ENCODE data around the gene LRRK1.

DNA sequence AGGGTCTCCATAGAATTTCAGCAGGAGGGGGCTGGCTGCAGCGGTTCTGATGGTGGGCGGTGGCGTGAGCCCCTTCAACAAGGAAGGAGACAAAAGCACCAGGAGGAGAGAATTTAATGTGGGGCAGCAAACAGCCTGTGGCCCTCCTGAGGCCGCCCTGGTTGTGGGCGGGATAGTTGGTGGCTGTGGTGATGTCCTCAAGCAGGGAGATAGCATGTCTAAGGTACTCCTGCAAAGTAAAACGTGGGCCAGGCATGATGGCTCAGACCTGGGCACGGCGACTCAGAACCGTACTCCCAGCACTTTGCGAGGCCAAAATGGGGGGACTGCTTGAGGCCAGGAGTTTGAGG is 94.0 kb downstream of the LRRK1 start:
- TF ChIP-seq, protein P1, sequence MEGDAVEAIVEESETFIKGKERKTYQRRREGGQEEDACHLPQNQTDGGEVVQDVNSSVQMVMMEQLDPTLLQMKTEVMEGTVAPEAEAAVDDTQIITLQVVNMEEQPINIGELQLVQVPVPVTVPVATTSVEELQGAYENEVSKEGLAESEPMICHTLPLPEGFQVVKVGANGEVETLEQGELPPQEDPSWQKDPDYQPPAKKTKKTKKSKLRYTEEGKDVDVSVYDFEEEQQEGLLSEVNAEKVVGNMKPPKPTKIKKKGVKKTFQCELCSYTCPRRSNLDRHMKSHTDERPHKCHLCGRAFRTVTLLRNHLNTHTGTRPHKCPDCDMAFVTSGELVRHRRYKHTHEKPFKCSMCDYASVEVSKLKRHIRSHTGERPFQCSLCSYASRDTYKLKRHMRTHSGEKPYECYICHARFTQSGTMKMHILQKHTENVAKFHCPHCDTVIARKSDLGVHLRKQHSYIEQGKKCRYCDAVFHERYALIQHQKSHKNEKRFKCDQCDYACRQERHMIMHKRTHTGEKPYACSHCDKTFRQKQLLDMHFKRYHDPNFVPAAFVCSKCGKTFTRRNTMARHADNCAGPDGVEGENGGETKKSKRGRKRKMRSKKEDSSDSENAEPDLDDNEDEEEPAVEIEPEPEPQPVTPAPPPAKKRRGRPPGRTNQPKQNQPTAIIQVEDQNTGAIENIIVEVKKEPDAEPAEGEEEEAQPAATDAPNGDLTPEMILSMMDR (IDR thresholded peaks at IDR 0.05), result no peak
- TF ChIP-seq EZH2 (IDR thresholded peaks at IDR 0.05) (no peak), EZH2phosphoT487 (IDR thresholded peaks at IDR 0.05) (no peak)

Data from neural progenitor cell (in vitro differentiated cells).